ENCODE measurements around the gene BHLHE23. TPM values are rescaled to one million over a fixed set of nuclear protein-coding genes. Genes with fewer than 3 reads are reported as not detected.

BHLHE23 gene
- total RNA-seq, 1 donor from 2014 or later: not detected

- H3K4me3 Mint-ChIP-seq: no peak overlapping the region
- H3K9me3 Mint-ChIP-seq: no peaks in the 10 kb centered on the region
- intact Hi-C loops (cut with micrococcal nuclease): loop anchor here (1.0 kb wide), 2 partner anchors 36 to 73 kb away; no protein-coding TSS in a partner anchor
- H3K4me1 Mint-ChIP-seq (ENCODE audit: low read depth): peaks cover 20% of the 10 kb centered on the region
- H3K27ac Mint-ChIP-seq: no peak overlapping the region
- H3K27me3 Mint-ChIP-seq (ENCODE audit: insufficient read depth): peaks cover 33% of the 10 kb centered on the region
- no peaks in the 10 kb centered on the region for H3K36me3 Mint-ChIP-seq (ENCODE audit: low read depth)
- no peak for DNase-seq (ENCODE audit: low spot score)
Observed at GRCh38 chr20:62972845-62973745, 33.7 kb downstream of the BHLHE23 start.

GRCh38 chr20:62971950-62972844, 34.6 kb downstream of the BHLHE23 start:
- DNase-seq (ENCODE audit: low spot score): peak; percentile 78
- Mint-ChIP-seq H3K27me3 (ENCODE audit: insufficient read depth) (peaks cover 33% of the 10 kb centered on the region), H3K4me3 (peak overlapping the region; percentile 43), H3K4me1 (ENCODE audit: low read depth) (peaks cover 13% of the 10 kb centered on the region), H3K36me3 (ENCODE audit: low read depth) (no peaks in the 10 kb centered on the region), H3K9me3 (no peaks in the 10 kb centered on the region), H3K27ac (peak overlapping the region; percentile 50)
- intact Hi-C loops (cut with micrococcal nuclease): loop anchor here (1.0 kb wide), 2 partner anchors 37 to 72 kb away; no protein-coding TSS in a partner anchor

- Mint-ChIP-seq H3K27ac (peak overlapping the region; percentile 50), H3K36me3 (ENCODE audit: low read depth) (no peaks in the 10 kb centered on the region), H3K27me3 (ENCODE audit: insufficient read depth) (peaks cover 29% of the 10 kb centered on the region), H3K9me3 (no peaks in the 10 kb centered on the region), H3K4me1 (ENCODE audit: low read depth) (peaks cover 13% of the 10 kb centered on the region), H3K4me3 (peak overlapping the region; percentile 4)
- no peak for DNase-seq (ENCODE audit: low spot score)
- intact Hi-C loops (cut with micrococcal nuclease): no loop called here
Observed at GRCh38 chr20:62971211-62971949, 35.4 kb downstream of the BHLHE23 start.

GRCh38 chr20:62970307-62971210, 36.2 kb downstream of the BHLHE23 start:
- Mint-ChIP-seq H3K27ac (no peak overlapping the region), H3K36me3 (ENCODE audit: low read depth) (no peaks in the 10 kb centered on the region), H3K9me3 (no peaks in the 10 kb centered on the region), H3K27me3 (ENCODE audit: insufficient read depth) (peaks cover 25% of the 10 kb centered on the region), H3K4me1 (ENCODE audit: low read depth) (peaks cover 13% of the 10 kb centered on the region), H3K4me3 (no peak overlapping the region)
- no peak for DNase-seq (ENCODE audit: low spot score)
- intact Hi-C loops (cut with micrococcal nuclease): no loop called here

- H3K4me3 Mint-ChIP-seq: no peak overlapping the region
- H3K27ac Mint-ChIP-seq: no peak overlapping the region
- H3K9me3 Mint-ChIP-seq: no peaks in the 10 kb centered on the region
- no peaks in the 10 kb centered on the region for H3K36me3 Mint-ChIP-seq (ENCODE audit: low read depth)
- peaks cover 13% of the 10 kb centered on the region for H3K4me1 Mint-ChIP-seq (ENCODE audit: low read depth)
- intact Hi-C loops (cut with micrococcal nuclease): no loop called here
- DNase-seq (ENCODE audit: low spot score): no peak
- peaks cover 24% of the 10 kb centered on the region for H3K27me3 Mint-ChIP-seq (ENCODE audit: insufficient read depth)
Observed at GRCh38 chr20:62969939-62970306, 36.8 kb downstream of the BHLHE23 start.

GRCh38 chr20:62969179-62969760, 37.5 kb downstream of the BHLHE23 start:
- no peak for DNase-seq (ENCODE audit: low spot score)
- peaks cover 13% of the 10 kb centered on the region for H3K4me1 Mint-ChIP-seq (ENCODE audit: low read depth)
- intact Hi-C loops (cut with micrococcal nuclease): no loop called here
- H3K36me3 Mint-ChIP-seq (ENCODE audit: low read depth): no peaks in the 10 kb centered on the region
- no peaks in the 10 kb centered on the region for H3K9me3 Mint-ChIP-seq
- H3K4me3 Mint-ChIP-seq: no peak overlapping the region
- peaks cover 22% of the 10 kb centered on the region for H3K27me3 Mint-ChIP-seq (ENCODE audit: insufficient read depth)
- no peak overlapping the region for H3K27ac Mint-ChIP-seq

GRCh38 chr20:62968378-62969178, 38.2 kb downstream of the BHLHE23 start:
- no peaks in the 10 kb centered on the region for H3K36me3 Mint-ChIP-seq (ENCODE audit: low read depth)
- no peak overlapping the region for H3K27ac Mint-ChIP-seq
- no peak overlapping the region for H3K4me3 Mint-ChIP-seq
- H3K27me3 Mint-ChIP-seq (ENCODE audit: insufficient read depth): peaks cover 19% of the 10 kb centered on the region
- DNase-seq (ENCODE audit: low spot score): no peak
- intact Hi-C loops (cut with micrococcal nuclease): no loop called here
- H3K4me1 Mint-ChIP-seq (ENCODE audit: low read depth): peaks cover 13% of the 10 kb centered on the region
- no peaks in the 10 kb centered on the region for H3K9me3 Mint-ChIP-seq

GRCh38 chr20:62967628-62968351, 39.0 kb downstream of the BHLHE23 start:
- Mint-ChIP-seq H3K27me3 (ENCODE audit: insufficient read depth) (peaks cover 14% of the 10 kb centered on the region), H3K27ac (no peak overlapping the region), H3K9me3 (no peaks in the 10 kb centered on the region), H3K4me3 (no peak overlapping the region), H3K36me3 (ENCODE audit: low read depth) (no peaks in the 10 kb centered on the region), H3K4me1 (ENCODE audit: low read depth) (peaks cover 13% of the 10 kb centered on the region)
- intact Hi-C loops (cut with micrococcal nuclease): no loop called here
- no peak for DNase-seq (ENCODE audit: low spot score)

- H3K27me3 Mint-ChIP-seq (ENCODE audit: insufficient read depth): peaks cover 10% of the 10 kb centered on the region
- intact Hi-C loops (cut with micrococcal nuclease): no loop called here
- H3K4me3 Mint-ChIP-seq: no peak overlapping the region
- H3K9me3 Mint-ChIP-seq: no peaks in the 10 kb centered on the region
- no peak overlapping the region for H3K27ac Mint-ChIP-seq
- no peaks in the 10 kb centered on the region for H3K36me3 Mint-ChIP-seq (ENCODE audit: low read depth)
- DNase-seq (ENCODE audit: low spot score): no peak
- peaks cover 8% of the 10 kb centered on the region for H3K4me1 Mint-ChIP-seq (ENCODE audit: low read depth)
Observed at GRCh38 chr20:62967149-62967501, 39.6 kb downstream of the BHLHE23 start.

GRCh38 chr20:62966212-62967148, 40.3 kb downstream of the BHLHE23 start:
- H3K36me3 Mint-ChIP-seq (ENCODE audit: low read depth): no peaks in the 10 kb centered on the region
- no peak overlapping the region for H3K4me3 Mint-ChIP-seq
- no peak for DNase-seq (ENCODE audit: low spot score)
- no peaks in the 10 kb centered on the region for H3K9me3 Mint-ChIP-seq
- H3K4me1 Mint-ChIP-seq (ENCODE audit: low read depth): peaks cover 1% of the 10 kb centered on the region
- peaks cover 5% of the 10 kb centered on the region for H3K27me3 Mint-ChIP-seq (ENCODE audit: insufficient read depth)
- H3K27ac Mint-ChIP-seq: no peak overlapping the region
- intact Hi-C loops (cut with micrococcal nuclease): no loop called here
